Breast epithelium (tissue), 4 donors: ENCODE measurements around the gene ZNF79. TPM values are rescaled to one million over a fixed set of nuclear protein-coding genes. Genes with fewer than 3 reads are reported as not detected.

Source experiments
- DNase-seq, 2 donors: peaks; one replicate each; pipeline ENCODE4 v3.0.0-alpha.2; 2019; ENCODE audit warnings: low spot score in 2 of 2
- H3K27ac ChIP-seq, 2 donors: fragments of 200-600 bp; sonication (generic) in 1 of 2; one replicate each; pipeline ENCODE4 v1.5.1; 2016 to 2019; ENCODE audit warnings: mild to moderate bottlenecking in 1 of 2
- H3K27me3 ChIP-seq, 2 donors: fragments of 200-600 bp; sonication (generic) in 1 of 2; one replicate each; pipeline versions ENCODE4 v1.5.1 to v1.6.0; 2017 to 2019; ENCODE audit warnings: control low read depth in 1 of 2, mild to moderate bottlenecking in 1 of 2
- H3K36me3 ChIP-seq: fragments of 200-600 bp; one replicate; pipeline ENCODE4 v1.5.1; 2019
- H3K4me1 ChIP-seq, 2 donors: fragments of 200-600 bp; sonication (generic); one replicate each; pipeline ENCODE4 v1.5.1; 2016 to 2019; ENCODE audit warnings: control low read depth in 1 of 2
- H3K4me3 ChIP-seq, 3 donors: fragments of 200-600 bp; sonication (generic); 1 replicate in 2 of 3; 2 replicates in 1 of 3; pipeline ENCODE4 v1.5.1; 2016 to 2019; ENCODE audit warnings: mild to moderate bottlenecking in 3 of 3, moderate library complexity in 2 of 3
- H3K9me3 ChIP-seq, 2 donors: fragments of 200-600 bp; sonication (generic) in 1 of 2; one replicate each; pipeline ENCODE4 v1.5.1; 2016 to 2019; ENCODE audit warnings: control low read depth in 1 of 2
- POLR2A ChIP-seq: fragments of 450-650 bp; IDR thresholded peaks from one replicate; pipeline ENCODE4 v1.6.1; 2016; ENCODE audit warnings: antibody characterized with exemption, mild to moderate bottlenecking, moderate library complexity
- POLR2AphosphoS5 ChIP-seq, 3 donors: sonication (generic); formaldehyde crosslinking; IDR thresholded peaks; one replicate each; pipeline ENCODE4 v1.6.1; 2017; ENCODE audit warnings: antibody characterized with exemption in 3 of 3
- intact Hi-C: fragments of 100-400 bp; cut with DNase I; formaldehyde crosslinking; loops from one replicate; pipeline ENCODE4 v1.15.1; 2023; ENCODE audit warnings: low total_unique reads
- total RNA-seq, 3 donors: library from RNA; depleted of rRNA; stranded (reverse); fragments of >200 nt; gene quantifications; one replicate each; pipeline ENCODE4 v1.1.0, GENCODE V29; 2016
- TF ChIP-seq, protein P1 (sequence below), 3 donors: fragments of 450-650 bp; IDR thresholded peaks; one replicate each; pipeline ENCODE4 v1.5.1; 2016 to 2017; ENCODE audit warnings: antibody characterized with exemption in 3 of 3, mild to moderate bottlenecking in 3 of 3, moderate library complexity in 3 of 3

Gene ZNF79
- total RNA-seq, 3 donors from 2014 or later = 7.7 to 16.7 (median 16.0) TPM

GRCh38 chr9:127404631-127405030 lies 19.6 kb upstream of the ZNF79 start:
- TF ChIP-seq, protein P1, sequence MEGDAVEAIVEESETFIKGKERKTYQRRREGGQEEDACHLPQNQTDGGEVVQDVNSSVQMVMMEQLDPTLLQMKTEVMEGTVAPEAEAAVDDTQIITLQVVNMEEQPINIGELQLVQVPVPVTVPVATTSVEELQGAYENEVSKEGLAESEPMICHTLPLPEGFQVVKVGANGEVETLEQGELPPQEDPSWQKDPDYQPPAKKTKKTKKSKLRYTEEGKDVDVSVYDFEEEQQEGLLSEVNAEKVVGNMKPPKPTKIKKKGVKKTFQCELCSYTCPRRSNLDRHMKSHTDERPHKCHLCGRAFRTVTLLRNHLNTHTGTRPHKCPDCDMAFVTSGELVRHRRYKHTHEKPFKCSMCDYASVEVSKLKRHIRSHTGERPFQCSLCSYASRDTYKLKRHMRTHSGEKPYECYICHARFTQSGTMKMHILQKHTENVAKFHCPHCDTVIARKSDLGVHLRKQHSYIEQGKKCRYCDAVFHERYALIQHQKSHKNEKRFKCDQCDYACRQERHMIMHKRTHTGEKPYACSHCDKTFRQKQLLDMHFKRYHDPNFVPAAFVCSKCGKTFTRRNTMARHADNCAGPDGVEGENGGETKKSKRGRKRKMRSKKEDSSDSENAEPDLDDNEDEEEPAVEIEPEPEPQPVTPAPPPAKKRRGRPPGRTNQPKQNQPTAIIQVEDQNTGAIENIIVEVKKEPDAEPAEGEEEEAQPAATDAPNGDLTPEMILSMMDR (IDR thresholded peaks at IDR 0.05) = no peak
- TF ChIP-seq POLR2AphosphoS5 (IDR thresholded peaks at IDR 0.05) (no peak), POLR2A (no peak)
- no peak for DNase-seq
- Histone ChIP-seq H3K4me1 (no peaks in the 10 kb centered on the region), H3K27me3 (no peaks in the 10 kb centered on the region), H3K4me3 (no peak overlapping the region), H3K9me3 (no peaks in the 10 kb centered on the region), H3K27ac (no peak overlapping the region), H3K36me3 (no peaks in the 10 kb centered on the region)
- intact Hi-C loops = no loop called here

- Histone ChIP-seq H3K4me1 (no peaks in the 10 kb centered on the region), H3K27me3 (no peaks in the 10 kb centered on the region), H3K4me3 (no peak overlapping the region), H3K27ac (no peak overlapping the region), H3K9me3 (no peaks in the 10 kb centered on the region), H3K36me3 (no peaks in the 10 kb centered on the region)
- DNase-seq = no peak
- TF ChIP-seq POLR2A = no peak
- no peak for TF ChIP-seq POLR2AphosphoS5 (IDR thresholded peaks at IDR 0.05)
- TF ChIP-seq, protein P1 (IDR thresholded peaks at IDR 0.05) = no peak
- intact Hi-C loops = no loop called here
These were observed 18.6 kb upstream of the ZNF79 start for GRCh38 chr9:127405344-127406125.

DNA sequence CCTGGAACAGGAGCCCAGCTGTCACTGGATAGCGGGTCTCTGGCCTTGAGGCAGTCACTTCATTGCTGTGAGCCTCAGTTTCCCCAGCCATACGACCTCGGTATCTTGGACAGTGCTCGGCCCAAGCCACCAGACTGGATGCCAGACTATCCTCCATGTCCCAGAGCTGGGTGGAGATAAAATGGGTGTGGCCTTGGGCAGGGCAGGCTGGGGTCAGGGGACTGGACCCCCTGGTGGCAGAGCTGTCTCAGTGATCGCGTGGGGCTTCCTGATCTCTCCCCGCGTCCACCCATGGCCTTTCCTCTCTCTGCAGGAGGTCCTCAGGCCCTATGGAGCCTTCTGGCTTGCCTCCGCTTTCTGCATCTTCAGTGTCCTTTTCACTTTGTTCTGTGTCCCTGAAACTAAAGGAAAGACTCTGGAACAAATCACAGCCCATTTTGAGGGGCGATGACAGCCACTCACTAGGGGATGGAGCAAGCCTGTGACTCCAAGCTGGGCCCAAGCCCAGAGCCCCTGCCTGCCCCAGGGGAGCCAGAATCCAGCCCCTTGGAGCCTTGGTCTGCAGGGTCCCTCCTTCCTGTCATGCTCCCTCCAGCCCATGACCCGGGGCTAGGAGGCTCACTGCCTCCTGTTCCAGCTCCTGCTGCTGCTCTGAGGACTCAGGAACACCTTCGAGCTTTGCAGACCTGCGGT lies 17.2 kb upstream of the ZNF79 start:
- no peak overlapping the region for H3K27ac ChIP-seq

DNA sequence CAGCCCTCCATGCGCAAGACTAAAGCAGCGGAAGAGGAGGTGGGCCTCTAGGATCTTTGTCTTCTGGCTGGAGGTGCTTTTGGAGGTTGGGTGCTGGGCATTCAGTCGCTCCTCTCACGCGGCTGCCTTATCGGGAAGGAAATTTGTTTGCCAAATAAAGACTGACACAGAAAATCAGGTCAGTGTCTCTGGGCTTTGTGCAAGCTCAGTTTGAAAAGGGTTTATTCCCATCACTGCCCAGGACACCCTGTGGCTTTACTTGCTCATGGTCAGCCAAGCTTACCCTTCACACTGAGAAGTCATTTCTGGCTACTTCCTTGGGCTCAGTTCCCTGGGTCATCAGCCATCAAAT lies 16.7 kb upstream of the ZNF79 start:
- Histone ChIP-seq H3K4me1 (no peaks in the 10 kb centered on the region), H3K36me3 (no peaks in the 10 kb centered on the region), H3K4me3 (no peak overlapping the region), H3K27ac (no peak overlapping the region), H3K9me3 (no peaks in the 10 kb centered on the region), H3K27me3 (no peaks in the 10 kb centered on the region)
- TF ChIP-seq POLR2AphosphoS5 (IDR thresholded peaks at IDR 0.05) (no peak), POLR2A (no peak)
- TF ChIP-seq, protein P1 (IDR thresholded peaks at IDR 0.05) = no peak
- DNase-seq = no peak
- intact Hi-C loops = no loop called here

More for the DNA sequence above, 17.2 kb upstream of the ZNF79 start:
- no peaks in the 10 kb centered on the region for H3K4me1 ChIP-seq
- H3K9me3 ChIP-seq = no peaks in the 10 kb centered on the region
- no peak for DNase-seq
- TF ChIP-seq, protein P1 (IDR thresholded peaks at IDR 0.05) = no peak
- no peak for TF ChIP-seq POLR2A
- TF ChIP-seq POLR2AphosphoS5 (IDR thresholded peaks at IDR 0.05) = no peak
- intact Hi-C loops = no loop called here
- no peaks in the 10 kb centered on the region for H3K36me3 ChIP-seq
- H3K27me3 ChIP-seq = no peaks in the 10 kb centered on the region
- H3K4me3 ChIP-seq = no peak overlapping the region

DNA sequence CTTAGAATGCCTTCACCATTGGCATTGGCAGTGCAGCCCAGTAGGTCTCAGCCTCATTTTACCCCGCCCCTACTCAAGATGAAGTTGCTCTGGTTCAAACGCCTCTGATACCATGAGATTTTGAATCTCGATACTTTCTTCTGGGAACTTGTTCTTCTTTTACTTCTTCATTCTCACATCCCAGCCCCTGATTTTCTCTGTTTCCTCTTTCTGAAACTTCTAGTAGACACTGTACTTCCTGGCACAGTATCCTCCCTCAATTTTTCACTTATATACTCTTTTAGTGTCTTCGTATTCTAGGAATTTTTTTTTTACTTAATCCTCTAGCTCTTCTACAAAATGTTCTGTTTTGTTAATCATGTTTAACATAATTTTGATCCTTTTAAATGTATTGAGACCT lies 13.1 kb upstream of the ZNF79 start:
- Histone ChIP-seq H3K27ac (no peak overlapping the region), H3K9me3 (no peaks in the 10 kb centered on the region), H3K27me3 (no peaks in the 10 kb centered on the region), H3K4me3 (no peak overlapping the region), H3K36me3 (no peaks in the 10 kb centered on the region), H3K4me1 (no peaks in the 10 kb centered on the region)
- TF ChIP-seq POLR2A = no peak
- DNase-seq = no peak
- intact Hi-C loops = loop anchor here (5.0 to 10.0 kb wide), 3 partner anchors 186 to 1686 kb away; no protein-coding TSS in a partner anchor
